GM12878 (cell line): ENCODE data around the gene PPP2R5A. TPM values are rescaled to one million over a fixed set of nuclear protein-coding genes. Genes with fewer than 3 reads are reported as not detected.
A peak's percentile ranks its signal among the peaks of the same experiment; 100 is the strongest.

Experiments used
- ATAC-seq: fragments of 200-7000 bp; cut with Tn5 transposase; 3 replicates; pipeline ENCODE4 v1.9.1; 2020; ENCODE audit warnings: mild to moderate bottlenecking, moderate library complexity
- BruUV-seq: library from RNA; stranded (reverse); fragments of 400-500 nt; replicated peaks from 2 replicates; lab custom pipeline; 2021; lab: Mats Ljungman, UMichigan
- CTCF ChIA-PET: fragments of 300-600 bp; sonication (Branson Sonifier 250); formaldehyde crosslinking; extraction: SDS; loops from one replicate; lab custom pipeline; 2021; ENCODE audit warnings: inconsistent platforms; lab: Yijun Ruan, JAX
- POLR2A ChIA-PET: fragments of 350-600 bp; formaldehyde crosslinking; extraction: SDS; loops from one replicate; lab custom pipeline; 2021; ENCODE audit warnings: inconsistent platforms; lab: Charles Lee
- RAD21 ChIA-PET: fragments of 300-600 bp; sonication (Branson Sonifier 250); formaldehyde crosslinking; loops from one replicate; lab custom pipeline; 2023; ENCODE audit warnings: antibody characterized with exemption; ENCODE audit not compliant: unreplicated experiment; lab: Charles Lee
- SMC1A ChIA-PET: fragments of 300-600 bp; sonication (Branson Sonifier 250); formaldehyde crosslinking; loops from one replicate; lab custom pipeline; 2023; ENCODE audit not compliant: unreplicated experiment, uncharacterized antibody; lab: Charles Lee
- DNase-seq: peaks from one replicate; pipeline ENCODE4 v3.0.0-alpha.2; 2011; ENCODE audit warnings: low read depth, low spot score
- FAIRE-seq: peaks from 3 replicates; lab custom pipeline; 2011; peaks lifted over from hg19 to GRCh38; lab: Jason Lieb, UNC
- H2AFZ ChIP-seq: 2 replicates; pipeline ENCODE4 v1.6.0; 2011; ENCODE audit warnings: low read depth, low read length, control low read depth; ENCODE audit not compliant: control insufficient read depth
- H3K27ac ChIP-seq: 2 replicates; pipeline ENCODE4 v1.5.1; 2011; ENCODE audit warnings: control low read depth; ENCODE audit not compliant: control insufficient read depth, insufficient read depth
- H3K27me3 ChIP-seq, 2 experiments: replicated peaks in 1 of 2; 2 replicates each; pipeline versions ENCODE4 v1.6.0 to v1.6.1; 2011; ENCODE audit warnings: low read length in 1 of 2; ENCODE audit not compliant: control insufficient read depth in 2 of 2, insufficient read depth in 2 of 2
- H3K36me3 ChIP-seq, 2 experiments: 2 replicates each; pipeline ENCODE4 v1.5.1; 2011; ENCODE audit warnings: low read length in 1 of 2; ENCODE audit not compliant: control insufficient read depth in 2 of 2, insufficient read depth in 2 of 2
- H3K4me1 ChIP-seq: 2 replicates; pipeline ENCODE4 v1.6.1; 2011; ENCODE audit warnings: mild to moderate bottlenecking, low read length, moderate library complexity, mixed read lengths; ENCODE audit not compliant: control insufficient read depth, insufficient read depth
- H3K4me2 ChIP-seq: 2 replicates; pipeline ENCODE4 v1.6.0; 2011; ENCODE audit warnings: control low read depth; ENCODE audit not compliant: control insufficient read depth, insufficient read depth
- H3K4me3 ChIP-seq: fragments of 200-600 bp; sonication (generic); 2 replicates; pipeline ENCODE4 v1.5.1; 2016
- H3K79me2 ChIP-seq: 2 replicates; pipeline ENCODE4 v1.6.0; 2011; ENCODE audit warnings: low read length; ENCODE audit not compliant: control insufficient read depth, insufficient read depth
- H3K9ac ChIP-seq: 2 replicates; pipeline ENCODE4 v1.8.0; 2011; ENCODE audit warnings: low read length, control low read depth, mixed read lengths; ENCODE audit not compliant: control insufficient read depth, insufficient read depth
- H3K9me3 ChIP-seq: replicated peaks from 3 replicates; pipeline ENCODE4 v1.5.1; 2011; ENCODE audit warnings: mild to moderate bottlenecking, low read length; ENCODE audit not compliant: control insufficient read depth, insufficient read depth
- H4K20me1 ChIP-seq: 2 replicates; pipeline ENCODE4 v1.6.0; 2011; ENCODE audit not compliant: control insufficient read depth, insufficient read depth
- KLF5 ChIP-seq: fragments of 450-650 bp; IDR thresholded peaks from 2 replicates; pipeline ENCODE4 v1.6.1; 2014; ENCODE audit warnings: mild to moderate bottlenecking; ENCODE audit not compliant: partially characterized antibody
- PAX8 ChIP-seq: fragments of 450-650 bp; IDR thresholded peaks from 2 replicates; pipeline ENCODE4 v1.6.1; 2017; ENCODE audit warnings: mild to moderate bottlenecking, moderate library complexity
- SUZ12 ChIP-seq: fragments of 200-600 bp; sonication (generic); IDR thresholded peaks from one replicate; pipeline ENCODE4 v1.6.1; 2018; ENCODE audit warnings: antibody characterized with exemption, mild to moderate bottlenecking; ENCODE audit not compliant: unreplicated experiment
- ZZZ3 ChIP-seq: IDR thresholded peaks from 2 replicates; pipeline ENCODE4 v1.6.1; 2011; ENCODE audit warnings: low read depth; ENCODE audit not compliant: control insufficient read depth, insufficient read length
- WGBS: methylation state at CpG from one replicate; pipeline ENCODE4 v1.1.6; 2016; ENCODE audit warnings: low lambda C conversion rate; ENCODE audit not compliant: insufficient replicate concordance, insufficient coverage; ENCODE audit errors: missing lambda C conversion rate; 5-methylcytosine and 5-hydroxymethylcytosine counted together
- in situ Hi-C: fragments of 300-500 bp; cut with MboI; formaldehyde crosslinking; loops from 9 replicates; pipeline ENCODE4 v1.14.3; 2018; ENCODE audit warnings: mixed read lengths
- intact Hi-C: fragments of 100-400 bp; cut with micrococcal nuclease; formaldehyde crosslinking; loops from one replicate; pipeline ENCODE4 v1.14.2; 2022; ENCODE audit not compliant: unreplicated experiment
- polyA plus RNA-seq, 11 experiments: library from polyadenylated mRNA; depleted of rRNA in 4 of 11; unstranded in 6 of 11; stranded (reverse) in 5 of 11; fragments of >200 nt; fragmentation: Nextera tagmentation in 4 of 11; fragmentation: Illumina TruSeq in 1 of 11; extraction: Ambion mirVana in 4 of 11; extraction: Trizol in 1 of 11; gene quantifications; 1 replicate in 1 of 11; 2 replicates in 10 of 11; pipeline versions ENCODE4 v1.2.1 to v1.2.3, GENCODE V29; 2011 to 2016; ENCODE audit warnings: inconsistent platforms in 2 of 11, missing spikeins in 2 of 11, low read depth in 1 of 11
- total RNA-seq, 4 experiments: library from RNA; depleted of rRNA in 3 of 4; stranded (reverse); fragments of >200 nt in 3 of 4; fragmentation: Illumina TruSeq in 1 of 4; extraction: Trizol in 1 of 4; gene quantifications; 2 replicates each; pipeline versions ENCODE4 v1.2.1 to v1.2.3, GENCODE V29; 2013 to 2021

Gene PPP2R5A
- total and polyA plus RNA-seq, 10 of the 15 experiments (the other 5 are each of a cell fraction or from before 2014, with no cell fraction given): 15.4 to 40.6 (median 32.5) TPM

GRCh38 chr1:212244441-212244840 is 40.8 kb upstream of the PPP2R5A start:
- POLR2A ChIA-PET: interaction anchor here (1.1 kb wide), 2 partner anchors 13 to 82 kb away, joined by 3 read pairs; no protein-coding TSS in a partner anchor
- RAD21 ChIA-PET: no interaction called here
- 19% methylated on average over 2 of the region's 2 CpGs for WGBS
- Histone ChIP-seq H3K4me2 (no peak overlapping the region), H3K79me2 (no peaks in the 10 kb centered on the region), H3K27ac (no peak overlapping the region), H3K9me3 (no peaks in the 10 kb centered on the region), H3K9ac (no peak overlapping the region), H2AFZ (peak overlapping the region; percentile 3; the same call in 1 of the 2 replicates), H4K20me1 (no peaks in the 10 kb centered on the region), H3K36me3 (no peaks in the 10 kb centered on the region), H3K4me3 (no peak overlapping the region), H3K4me1 (no peaks in the 10 kb centered on the region), H3K27me3 (no peaks in the 10 kb centered on the region)
- in situ Hi-C loops (no loop called here), intact Hi-C loops (no loop called here)
- TF ChIP-seq KLF5: no peak
- no TSS peak for BruUV-seq
- ATAC-seq: peak; percentile 27; the same call in 1 of the 3 replicates
- SMC1A ChIA-PET: interaction anchor here (1.5 kb wide), 1 partner anchor 12 kb away, joined by 5 read pairs; no protein-coding TSS in a partner anchor
- CTCF ChIA-PET: no interaction called here
- no peak for FAIRE-seq
- DNase-seq: no peak

GRCh38 chr1:212247179-212247721 is 38.0 kb upstream of the PPP2R5A start:
- in situ Hi-C loops: no loop called here
- 78% methylated on average over 8 of the region's 8 CpGs for WGBS
- SMC1A ChIA-PET: interaction anchor here (0.8 kb wide), 1 partner anchor 21 kb away, joined by 3 read pairs; no protein-coding TSS in a partner anchor
- H3K79me2 ChIP-seq: no peaks in the 10 kb centered on the region
- CTCF ChIA-PET: interaction anchor here (1.8 kb wide), 1 partner anchor 9 kb away, joined by 6 read pairs; no protein-coding TSS in a partner anchor
- TF ChIP-seq SUZ12 (no peak), ZZZ3 (no peak), PAX8 (no peak)
- FAIRE-seq (no peak), DNase-seq (no peak), ATAC-seq (no peak)
- intact Hi-C loops: no loop called here
- POLR2A ChIA-PET: no interaction called here
- H3K9ac ChIP-seq: no peak overlapping the region
- RAD21 ChIA-PET: no interaction called here
- no peak overlapping the region for H3K4me2 ChIP-seq
- H3K4me1 ChIP-seq: no peaks in the 10 kb centered on the region
- BruUV-seq: no TSS peak
- H4K20me1 ChIP-seq: no peaks in the 10 kb centered on the region
- no peaks in the 10 kb centered on the region for H3K27me3 ChIP-seq
- no peak overlapping the region for H3K27ac ChIP-seq
- H2AFZ ChIP-seq: no peak overlapping the region
- H3K4me3 ChIP-seq: no peak overlapping the region
- no peaks in the 10 kb centered on the region for H3K9me3 ChIP-seq
- no peaks in the 10 kb centered on the region for H3K36me3 ChIP-seq
